Retinal pigment epithelial cell (primary cell): Measurements from ENCODE around the gene CKS1B.

Experiments
- DNase-seq: peaks from one replicate; pipeline ENCODE4 v3.0.0-alpha.2; 2010; ENCODE audit warnings: low read depth
- H3K4me3 ChIP-seq: 2 replicates; pipeline ENCODE4 v1.5.1; 2011; ENCODE audit warnings: mild to moderate bottlenecking, low read length, control low read depth, moderate library complexity
- TF ChIP-seq, protein P1 (sequence below): conservative IDR thresholded peaks from 2 replicates; pipeline ENCODE4 v1.5.1; 2011; ENCODE audit warnings: low read depth, low read length, control low read depth, inconsistent platforms

CKS1B gene

DNA sequence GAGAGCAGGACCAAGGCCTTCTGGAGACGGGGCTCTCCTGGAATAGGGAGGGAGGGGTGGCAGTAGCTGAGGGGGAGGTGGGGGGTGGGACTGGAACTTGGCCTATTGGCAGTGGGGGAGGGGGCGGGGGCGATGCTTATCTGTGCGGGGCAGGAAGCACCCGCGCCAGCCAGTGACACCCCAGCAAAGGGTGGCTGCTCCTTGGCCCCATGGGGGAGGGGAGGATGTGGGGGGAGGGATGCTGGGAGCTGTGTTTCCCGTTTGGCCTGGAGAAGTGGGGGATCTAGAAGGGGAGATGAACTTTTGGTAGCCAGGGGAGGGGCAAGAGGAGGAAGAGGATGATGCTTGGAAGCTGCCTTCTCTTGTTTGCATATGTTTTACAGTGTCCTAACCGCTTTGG lies 39.2 kb downstream of the CKS1B start:
- no peak overlapping the region for H3K4me3 ChIP-seq
- TF ChIP-seq, protein P1, sequence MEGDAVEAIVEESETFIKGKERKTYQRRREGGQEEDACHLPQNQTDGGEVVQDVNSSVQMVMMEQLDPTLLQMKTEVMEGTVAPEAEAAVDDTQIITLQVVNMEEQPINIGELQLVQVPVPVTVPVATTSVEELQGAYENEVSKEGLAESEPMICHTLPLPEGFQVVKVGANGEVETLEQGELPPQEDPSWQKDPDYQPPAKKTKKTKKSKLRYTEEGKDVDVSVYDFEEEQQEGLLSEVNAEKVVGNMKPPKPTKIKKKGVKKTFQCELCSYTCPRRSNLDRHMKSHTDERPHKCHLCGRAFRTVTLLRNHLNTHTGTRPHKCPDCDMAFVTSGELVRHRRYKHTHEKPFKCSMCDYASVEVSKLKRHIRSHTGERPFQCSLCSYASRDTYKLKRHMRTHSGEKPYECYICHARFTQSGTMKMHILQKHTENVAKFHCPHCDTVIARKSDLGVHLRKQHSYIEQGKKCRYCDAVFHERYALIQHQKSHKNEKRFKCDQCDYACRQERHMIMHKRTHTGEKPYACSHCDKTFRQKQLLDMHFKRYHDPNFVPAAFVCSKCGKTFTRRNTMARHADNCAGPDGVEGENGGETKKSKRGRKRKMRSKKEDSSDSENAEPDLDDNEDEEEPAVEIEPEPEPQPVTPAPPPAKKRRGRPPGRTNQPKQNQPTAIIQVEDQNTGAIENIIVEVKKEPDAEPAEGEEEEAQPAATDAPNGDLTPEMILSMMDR: no peak
- DNase-seq: no peak

DNA sequence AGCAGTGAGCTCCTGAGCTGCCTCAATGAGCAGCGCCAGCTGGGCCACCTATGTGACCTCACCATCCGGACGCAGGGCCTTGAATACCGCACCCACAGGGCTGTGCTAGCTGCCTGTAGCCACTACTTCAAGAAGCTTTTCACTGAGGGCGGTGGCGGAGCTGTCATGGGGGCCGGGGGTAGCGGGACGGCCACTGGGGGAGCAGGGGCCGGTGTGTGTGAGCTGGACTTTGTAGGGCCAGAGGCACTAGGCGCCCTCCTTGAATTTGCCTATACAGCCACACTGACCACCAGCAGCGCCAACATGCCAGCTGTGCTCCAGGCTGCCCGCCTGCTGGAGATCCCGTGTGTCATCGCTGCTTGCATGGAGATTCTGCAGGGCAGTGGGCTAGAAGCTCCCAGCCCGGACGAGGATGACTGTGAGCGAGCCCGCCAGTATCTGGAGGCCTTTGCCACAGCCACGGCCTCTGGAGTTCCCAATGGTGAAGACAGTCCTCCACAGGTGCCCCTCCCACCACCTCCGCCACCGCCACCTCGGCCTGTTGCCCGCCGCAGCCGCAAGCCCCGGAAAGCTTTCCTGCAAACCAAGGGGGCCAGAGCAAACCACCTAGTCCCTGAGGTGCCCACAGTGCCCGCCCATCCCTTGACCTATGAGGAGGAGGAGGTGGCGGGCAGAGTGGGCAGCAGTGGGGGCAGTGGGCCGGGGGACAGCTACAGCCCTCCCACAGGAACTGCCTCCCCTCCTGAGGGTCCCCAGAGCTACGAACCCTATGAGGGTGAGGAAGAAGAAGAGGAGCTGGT lies 40.4 kb downstream of the CKS1B start:
- no peak overlapping the region for H3K4me3 ChIP-seq
- no peak for DNase-seq
- TF ChIP-seq, protein P1: no peak

DNA sequence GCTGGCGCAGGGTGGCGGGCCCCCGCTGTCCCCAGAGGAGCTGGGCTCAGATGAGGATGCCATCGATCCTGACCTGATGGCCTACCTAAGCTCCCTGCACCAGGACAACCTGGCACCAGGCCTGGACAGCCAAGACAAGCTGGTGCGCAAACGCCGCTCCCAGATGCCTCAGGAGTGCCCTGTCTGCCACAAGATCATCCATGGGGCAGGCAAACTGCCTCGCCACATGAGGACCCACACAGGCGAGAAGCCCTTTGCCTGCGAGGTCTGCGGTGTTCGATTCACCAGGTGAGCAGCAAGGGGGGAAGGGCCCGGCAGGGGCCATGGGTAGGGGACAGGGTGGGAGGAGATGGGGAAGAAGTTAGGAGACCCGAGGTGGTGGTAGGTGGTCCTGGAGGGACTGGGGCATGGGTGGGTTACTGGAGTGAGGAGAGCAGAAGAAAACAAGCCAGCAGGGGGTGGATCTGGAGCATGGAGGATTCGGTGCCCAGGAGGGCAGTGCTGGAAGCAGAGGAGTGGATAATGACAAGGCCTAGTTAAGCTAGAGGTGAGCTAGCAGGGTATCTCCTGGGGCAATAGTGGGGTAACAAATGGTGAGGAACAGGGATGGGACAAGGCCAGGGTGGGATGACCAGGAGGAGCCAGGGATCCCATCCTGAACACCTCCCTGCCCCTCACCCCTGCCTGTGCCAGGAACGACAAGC lies 41.2 kb downstream of the CKS1B start:
- no peak overlapping the region for H3K4me3 ChIP-seq
- TF ChIP-seq, protein P1: no peak
- DNase-seq: no peak

DNA sequence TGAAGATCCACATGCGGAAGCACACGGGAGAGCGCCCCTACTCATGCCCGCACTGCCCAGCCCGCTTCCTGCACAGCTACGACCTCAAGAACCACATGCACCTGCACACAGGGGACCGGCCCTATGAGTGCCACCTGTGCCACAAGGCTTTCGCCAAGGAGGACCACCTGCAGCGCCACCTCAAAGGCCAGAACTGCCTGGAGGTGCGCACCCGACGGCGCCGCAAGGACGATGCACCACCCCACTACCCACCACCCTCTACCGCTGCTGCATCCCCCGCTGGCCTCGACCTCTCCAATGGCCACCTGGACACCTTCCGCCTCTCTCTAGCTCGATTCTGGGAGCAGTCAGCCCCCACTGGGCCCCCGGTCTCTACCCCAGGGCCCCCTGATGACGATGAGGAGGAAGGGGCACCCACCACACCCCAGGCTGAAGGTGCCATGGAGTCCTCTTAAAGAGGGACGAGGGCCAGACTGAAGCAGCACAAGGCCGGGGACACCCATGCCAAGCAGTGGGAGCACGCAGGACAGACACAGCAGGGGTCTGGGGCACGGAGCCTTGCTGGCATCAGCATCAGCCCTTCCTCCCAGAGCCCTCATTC lies 41.9 kb downstream of the CKS1B start:
- H3K4me3 ChIP-seq: no peak overlapping the region
- no peak for DNase-seq

DNA sequence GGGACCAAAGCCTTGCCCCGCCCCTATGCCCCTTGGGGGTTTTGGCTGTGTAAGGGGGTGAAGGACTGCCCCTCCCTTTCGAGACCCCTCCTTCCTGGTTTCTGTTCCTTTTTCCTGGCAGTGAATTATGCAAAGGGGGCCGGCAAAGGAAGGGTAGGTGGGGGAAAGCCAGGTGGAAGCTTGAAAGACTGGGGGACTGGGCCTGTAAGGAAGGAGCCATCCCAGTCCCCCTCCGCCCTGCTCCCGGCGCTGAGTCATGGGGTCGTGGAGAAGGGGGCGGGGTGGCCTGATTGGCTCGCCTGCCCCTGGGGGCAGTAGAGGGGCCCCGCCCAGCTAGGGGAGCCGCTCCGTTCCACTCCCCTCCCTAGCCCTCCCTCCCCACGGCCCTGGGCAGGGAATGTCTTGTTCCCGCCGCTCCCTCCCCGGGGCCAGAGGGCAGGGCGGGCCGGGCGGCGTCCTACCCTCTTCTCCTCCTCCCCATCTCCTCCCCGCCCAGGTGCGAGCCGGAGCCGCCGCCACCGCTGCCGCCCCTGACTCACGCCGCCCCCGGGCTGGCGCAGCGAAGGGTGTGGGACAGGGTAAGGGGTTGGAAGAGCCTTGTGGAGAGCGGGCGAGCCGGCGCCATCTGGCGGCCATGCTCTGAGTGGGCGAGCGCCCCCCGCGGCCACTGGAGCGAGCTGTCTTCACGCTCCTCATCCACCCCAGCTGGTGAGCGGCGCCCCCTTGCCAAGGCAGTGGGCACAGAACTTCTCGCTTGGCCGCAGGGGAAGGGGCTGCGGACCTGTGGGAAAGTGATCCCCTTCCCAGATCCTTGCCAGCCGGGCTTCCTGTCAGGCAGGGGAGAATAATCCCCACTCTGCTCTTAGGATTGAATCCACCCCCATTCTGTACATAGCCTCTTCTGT lies 42.8 kb downstream of the CKS1B start:
- peak overlapping the region; percentile 30 for H3K4me3 ChIP-seq
- TF ChIP-seq, protein P1: peak; percentile 99
- DNase-seq: peak; percentile 56

More for the DNA sequence above, 41.9 kb downstream of the CKS1B start:
- TF ChIP-seq, protein P1: no peak

DNA sequence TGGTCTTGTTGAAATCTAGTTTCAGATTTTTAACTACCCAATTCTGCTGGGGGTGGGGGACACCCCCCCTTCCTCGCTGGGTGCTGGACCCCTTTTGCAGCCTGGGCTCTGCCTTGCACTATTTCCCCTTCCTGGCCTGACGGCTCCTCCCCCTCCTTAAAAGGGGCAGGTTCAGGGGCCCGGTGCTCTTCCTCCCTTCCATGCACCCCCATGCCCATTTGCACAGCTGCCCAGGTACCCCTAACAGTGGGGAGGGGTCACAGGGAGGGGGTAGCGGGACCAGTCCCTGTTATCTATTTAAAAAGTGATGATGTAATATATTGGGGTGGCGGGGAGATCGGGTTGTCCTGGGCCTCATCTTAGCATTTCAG lies 43.5 kb downstream of the CKS1B start:
- TF ChIP-seq, protein P1: no peak
- peak overlapping the region; percentile 30 for H3K4me3 ChIP-seq
- no peak for DNase-seq
